ENCODE results near the gene TENM4. TPM values are rescaled to one million over a fixed set of nuclear protein-coding genes. Genes with fewer than 3 reads are reported as not detected.

Gene TENM4
- total RNA-seq, 2 donors from 2014 or later = 68.2 to 130 TPM

DNA sequence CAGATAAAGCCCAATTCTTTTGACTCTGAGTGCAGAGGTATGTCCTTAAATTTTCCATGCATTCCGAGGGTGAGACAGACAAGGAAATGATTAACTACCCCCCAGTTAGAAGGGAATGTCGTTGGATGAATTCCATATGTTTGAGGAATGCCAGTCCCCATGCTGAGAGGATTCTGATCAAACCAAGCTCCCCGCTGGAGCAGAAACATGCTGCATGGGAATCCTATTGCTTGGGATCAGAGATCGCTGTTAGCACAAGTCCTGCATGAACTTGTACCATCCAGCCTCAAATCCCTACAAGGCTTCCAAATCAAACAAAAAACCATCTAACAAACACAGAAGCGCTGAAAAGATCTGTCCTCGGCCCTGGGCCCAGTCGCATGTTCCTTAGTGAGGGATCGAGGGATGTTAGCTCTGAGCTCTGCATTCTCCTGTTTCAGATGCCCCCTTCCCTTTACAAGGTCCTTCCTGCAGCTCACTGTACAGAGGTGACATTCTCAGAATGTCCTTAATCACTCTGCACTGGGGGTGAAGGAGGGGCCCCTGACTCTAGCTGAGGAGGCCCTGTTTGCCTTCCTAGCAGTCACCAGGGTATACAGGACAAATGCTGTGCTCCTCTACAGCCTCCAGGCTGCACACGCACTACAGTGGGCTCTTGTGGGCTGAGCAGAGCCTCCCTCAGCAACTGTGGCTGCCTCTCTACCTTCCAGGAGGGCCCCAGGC lies 353.4 kb downstream of the TENM4 start:
- WGBS, 2 experiments (ENCODE audit: insufficient coverage in 1 of 2, insufficient read length in 1 of 2) = 15 to 39% methylated on average over 5 to 9 of the region's 9 CpGs
- Histone ChIP-seq H3K27ac (ENCODE audit: low read depth, low read length) (peak overlapping the region; percentile 91), H3K4me3 (ENCODE audit: low read length) (peak overlapping the region; percentile 47), H3K9me3 (ENCODE audit: control insufficient read depth, low read length) (no peaks in the 10 kb centered on the region), H3K27me3 (ENCODE audit: control insufficient read depth, insufficient read depth, low read length, poor library complexity, severe bottlenecking) (no peaks in the 10 kb centered on the region), H3K36me3 (ENCODE audit: control insufficient read depth, insufficient read depth, low read length) (no peaks in the 10 kb centered on the region), H3K9ac (ENCODE audit: extremely low read depth, low read length, poor library complexity, severe bottlenecking) (peak overlapping the region; percentile 59), H3K4me1 (ENCODE audit: control insufficient read depth, insufficient read depth, low read length) (peaks cover 32% of the 10 kb centered on the region)
- DNase-seq = peak; percentile 85
- H3K27me3 Mint-ChIP-seq (ENCODE audit: insufficient read depth) = no peaks in the 10 kb centered on the region
- peak overlapping the region; percentile 92 for H3K27ac Mint-ChIP-seq
- TF ChIP-seq, protein P1, sequence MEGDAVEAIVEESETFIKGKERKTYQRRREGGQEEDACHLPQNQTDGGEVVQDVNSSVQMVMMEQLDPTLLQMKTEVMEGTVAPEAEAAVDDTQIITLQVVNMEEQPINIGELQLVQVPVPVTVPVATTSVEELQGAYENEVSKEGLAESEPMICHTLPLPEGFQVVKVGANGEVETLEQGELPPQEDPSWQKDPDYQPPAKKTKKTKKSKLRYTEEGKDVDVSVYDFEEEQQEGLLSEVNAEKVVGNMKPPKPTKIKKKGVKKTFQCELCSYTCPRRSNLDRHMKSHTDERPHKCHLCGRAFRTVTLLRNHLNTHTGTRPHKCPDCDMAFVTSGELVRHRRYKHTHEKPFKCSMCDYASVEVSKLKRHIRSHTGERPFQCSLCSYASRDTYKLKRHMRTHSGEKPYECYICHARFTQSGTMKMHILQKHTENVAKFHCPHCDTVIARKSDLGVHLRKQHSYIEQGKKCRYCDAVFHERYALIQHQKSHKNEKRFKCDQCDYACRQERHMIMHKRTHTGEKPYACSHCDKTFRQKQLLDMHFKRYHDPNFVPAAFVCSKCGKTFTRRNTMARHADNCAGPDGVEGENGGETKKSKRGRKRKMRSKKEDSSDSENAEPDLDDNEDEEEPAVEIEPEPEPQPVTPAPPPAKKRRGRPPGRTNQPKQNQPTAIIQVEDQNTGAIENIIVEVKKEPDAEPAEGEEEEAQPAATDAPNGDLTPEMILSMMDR (conservative IDR thresholded peaks at IDR 0.05) = no peak
- H3K9me3 Mint-ChIP-seq = no peaks in the 10 kb centered on the region
- H3K4me1 Mint-ChIP-seq = peaks cover 53% of the 10 kb centered on the region
- H3K4me3 Mint-ChIP-seq = peak overlapping the region; percentile 30
- H3K36me3 Mint-ChIP-seq (ENCODE audit: low read depth) = no peaks in the 10 kb centered on the region

DNA sequence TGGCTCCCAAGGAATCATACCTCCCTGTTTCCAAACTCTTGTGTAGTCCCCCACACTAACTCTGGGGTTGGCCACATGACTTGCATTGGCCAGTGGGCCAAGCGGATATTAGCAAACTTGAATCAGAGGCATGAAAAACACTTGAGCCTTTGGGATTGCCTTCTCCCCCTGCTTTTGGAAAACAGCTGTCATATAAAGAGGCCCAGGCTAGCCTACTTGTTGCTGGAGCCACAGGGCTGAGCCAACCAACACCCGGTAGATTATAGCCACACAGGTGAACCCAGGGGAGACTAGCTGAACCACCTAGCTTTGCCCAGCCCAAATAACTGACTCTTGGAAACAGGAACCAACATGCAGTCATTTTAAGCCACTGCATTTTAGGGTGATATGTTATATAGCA lies 354.8 kb downstream of the TENM4 start:
- TF ChIP-seq, protein P1 (conservative IDR thresholded peaks at IDR 0.05) = no peak
- H3K9ac ChIP-seq (ENCODE audit: extremely low read depth, low read length, poor library complexity, severe bottlenecking) = no peak overlapping the region
- no peaks in the 10 kb centered on the region for H3K27me3 ChIP-seq (ENCODE audit: control insufficient read depth, insufficient read depth, low read length, poor library complexity, severe bottlenecking)
- WGBS, 2 experiments (ENCODE audit: insufficient coverage in 1 of 2, insufficient read length in 1 of 2) = 94 to 100% methylated on average over 2 of the region's 2 CpGs
- no peak overlapping the region for H3K27ac ChIP-seq (ENCODE audit: low read depth, low read length)
- DNase-seq = no peak
- H3K36me3 ChIP-seq (ENCODE audit: control insufficient read depth, insufficient read depth, low read length) = no peaks in the 10 kb centered on the region
- H3K4me1 ChIP-seq (ENCODE audit: control insufficient read depth, insufficient read depth, low read length) = peaks cover 32% of the 10 kb centered on the region
- Mint-ChIP-seq H3K36me3 (ENCODE audit: low read depth) (no peaks in the 10 kb centered on the region), H3K27ac (peak overlapping the region; percentile 92), H3K4me3 (peak overlapping the region; percentile 30), H3K27me3 (ENCODE audit: insufficient read depth) (no peaks in the 10 kb centered on the region), H3K4me1 (peaks cover 53% of the 10 kb centered on the region), H3K9me3 (no peaks in the 10 kb centered on the region)
- no peak overlapping the region for H3K4me3 ChIP-seq (ENCODE audit: low read length)
- no peaks in the 10 kb centered on the region for H3K9me3 ChIP-seq (ENCODE audit: control insufficient read depth, low read length)

DNA sequence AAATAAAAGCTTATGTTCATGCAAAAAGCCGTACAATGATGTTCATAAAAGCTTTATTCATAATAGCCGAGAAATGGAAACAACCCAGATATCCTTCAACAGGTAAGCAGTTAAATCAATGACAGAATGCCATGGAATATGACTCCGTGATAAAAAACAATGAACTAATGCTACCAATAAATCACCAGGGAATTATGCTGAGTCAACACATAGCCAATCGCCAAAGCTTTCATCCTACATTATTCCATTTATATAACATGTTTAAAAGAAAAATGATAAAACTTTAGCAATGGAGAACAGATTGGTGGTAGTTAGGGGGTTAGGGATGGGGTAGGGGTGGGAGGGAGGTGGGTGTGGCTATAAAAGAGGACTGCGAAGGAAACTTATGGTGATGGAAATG lies 356.4 kb downstream of the TENM4 start:
- peaks cover 39% of the 10 kb centered on the region for H3K4me1 ChIP-seq (ENCODE audit: control insufficient read depth, insufficient read depth, low read length)
- no peak for DNase-seq
- H3K27ac ChIP-seq (ENCODE audit: low read depth, low read length) = no peak overlapping the region
- no peaks in the 10 kb centered on the region for H3K9me3 ChIP-seq (ENCODE audit: control insufficient read depth, low read length)
- Mint-ChIP-seq H3K36me3 (ENCODE audit: low read depth) (no peaks in the 10 kb centered on the region), H3K27me3 (ENCODE audit: insufficient read depth) (no peaks in the 10 kb centered on the region), H3K27ac (no peak overlapping the region), H3K9me3 (no peaks in the 10 kb centered on the region), H3K4me3 (no peak overlapping the region), H3K4me1 (peaks cover 55% of the 10 kb centered on the region)
- H3K36me3 ChIP-seq (ENCODE audit: control insufficient read depth, insufficient read depth, low read length) = no peaks in the 10 kb centered on the region
- H3K4me3 ChIP-seq (ENCODE audit: low read length) = no peak overlapping the region
- 97 to 100% methylated on average over 3 of the region's 5 CpGs for WGBS, 2 experiments (ENCODE audit: insufficient coverage in 1 of 2, insufficient read length in 1 of 2)
- H3K27me3 ChIP-seq (ENCODE audit: control insufficient read depth, insufficient read depth, low read length, poor library complexity, severe bottlenecking) = no peaks in the 10 kb centered on the region
- TF ChIP-seq, protein P1 (conservative IDR thresholded peaks at IDR 0.05) = no peak
- H3K9ac ChIP-seq (ENCODE audit: extremely low read depth, low read length, poor library complexity, severe bottlenecking) = no peak overlapping the region

Data from endodermal cell (in vitro differentiated cells).